SH-SY5Y (cell line): ENCODE data around the gene C6orf132.

Experiments
- GATA2 ChIP-seq: IDR thresholded peaks from 2 replicates; pipeline ENCODE4 v1.6.1; 2011; ENCODE audit warnings: mild to moderate bottlenecking, low read depth, low read length
- GATA3 ChIP-seq: IDR thresholded peaks from 2 replicates; pipeline ENCODE4 v1.6.1; 2011; ENCODE audit warnings: low read depth, mild to moderate bottlenecking, low read length, moderate library complexity

The C6orf132 gene

GRCh38 chr6:42148058-42148457, 5.6 kb upstream of the C6orf132 start:
- TF ChIP-seq GATA3, result no peak
- no peak for TF ChIP-seq GATA2

GRCh38 chr6:42147138-42147562, 4.7 kb upstream of the C6orf132 start:
- no peak for TF ChIP-seq GATA2
- TF ChIP-seq GATA3, result no peak

- TF ChIP-seq GATA3 (no peak), GATA2 (no peak)
Measured at GRCh38 chr6:42141603-42142117, 760 bp downstream of the C6orf132 start.

- TF ChIP-seq GATA2 (peak; percentile 78), GATA3 (no peak; the same call in 1 of the 2 replicates)
Measured at GRCh38 chr6:42140756-42141602, 1.4 kb downstream of the C6orf132 start.

GRCh38 chr6:42140032-42140431, 2.4 kb downstream of the C6orf132 start:
- no peak for TF ChIP-seq GATA3
- TF ChIP-seq GATA2, result no peak

GRCh38 chr6:42138630-42139619, 3.5 kb downstream of the C6orf132 start:
- TF ChIP-seq GATA3 (no peak), GATA2 (no peak)

- no peak for TF ChIP-seq GATA3
- no peak for TF ChIP-seq GATA2
Measured at GRCh38 chr6:42138190-42138589, 4.2 kb downstream of the C6orf132 start.

- TF ChIP-seq GATA3 (no peak), GATA2 (no peak)
Measured at GRCh38 chr6:42137194-42137753, 5.1 kb downstream of the C6orf132 start.

GRCh38 chr6:42136508-42137193, 5.8 kb downstream of the C6orf132 start:
- TF ChIP-seq GATA3, result no peak

GRCh38 chr6:42135722-42136121, 6.7 kb downstream of the C6orf132 start:
- TF ChIP-seq GATA3 (no peak), GATA2 (no peak)

- no peak for TF ChIP-seq GATA3
- TF ChIP-seq GATA2, result no peak
Measured at GRCh38 chr6:42135161-42135560, 7.3 kb downstream of the C6orf132 start.

- no peak for TF ChIP-seq GATA2
- no peak for TF ChIP-seq GATA3
Measured at GRCh38 chr6:42133926-42134325, 8.5 kb downstream of the C6orf132 start.

GRCh38 chr6:42131531-42131930, 10.9 kb downstream of the C6orf132 start:
- TF ChIP-seq GATA2, result no peak
- TF ChIP-seq GATA3, result no peak
